NCI-H1417 treated with DMSO at 0.1 percent for 48 hours (cell line): ENCODE measurements around the gene RNASE4.
"Not testable (repeated sequence)": the region's sequence is repeated elsewhere in the genome, so short reads cannot be mapped to it uniquely, and the experiment has no call there.

Experiments
- DNase-seq: peaks from one replicate; lab custom pipeline; 2025; lab: John Stamatoyannopoulos, UW

RNASE4 gene, protein sequence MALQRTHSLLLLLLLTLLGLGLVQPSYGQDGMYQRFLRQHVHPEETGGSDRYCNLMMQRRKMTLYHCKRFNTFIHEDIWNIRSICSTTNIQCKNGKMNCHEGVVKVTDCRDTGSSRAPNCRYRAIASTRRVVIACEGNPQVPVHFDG

DNA sequence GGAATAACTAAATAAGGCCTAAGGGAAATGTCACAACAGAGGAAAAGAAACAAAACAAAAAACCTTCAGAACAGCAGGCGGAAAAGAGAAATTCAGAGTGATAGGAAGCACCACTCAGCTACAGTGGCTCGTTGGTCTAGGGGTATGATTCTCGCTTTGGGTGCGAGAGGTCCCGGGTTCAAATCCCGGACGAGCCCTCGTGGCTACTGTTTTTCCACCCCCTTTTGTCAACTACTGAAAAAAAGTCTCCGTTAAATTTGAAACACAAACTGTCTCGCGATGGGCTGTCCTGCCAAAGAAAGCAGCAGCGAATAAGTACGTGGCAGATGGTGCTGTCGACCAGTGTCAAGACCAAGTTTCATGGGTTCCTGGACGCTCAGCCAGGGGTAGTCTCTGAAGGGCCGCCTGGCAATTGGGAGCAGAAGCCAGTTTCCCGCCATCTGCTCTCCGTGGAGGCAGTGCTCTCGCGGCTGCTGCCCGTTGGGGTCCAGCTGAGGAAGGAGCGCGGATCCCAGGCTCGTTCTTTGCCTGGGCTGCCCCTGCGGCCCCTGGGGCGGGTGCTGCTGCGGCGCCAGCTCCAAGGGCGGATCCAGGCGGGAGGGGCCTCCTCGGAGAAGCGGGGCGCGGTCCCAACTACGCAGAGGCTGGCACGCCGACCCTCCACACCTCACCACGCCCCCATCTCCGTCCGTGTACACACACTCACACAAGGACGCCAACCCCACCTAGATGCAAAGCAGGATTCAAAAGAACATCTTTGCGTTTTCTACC lies at the start of gene RNASE4:
TSS of gene RNASE4 (plus strand) at position 670 of the 771 bp plus-strand sequence. CDS start 14,812 bp downstream, outside the sequence.
- DNase-seq = no peak

DNA sequence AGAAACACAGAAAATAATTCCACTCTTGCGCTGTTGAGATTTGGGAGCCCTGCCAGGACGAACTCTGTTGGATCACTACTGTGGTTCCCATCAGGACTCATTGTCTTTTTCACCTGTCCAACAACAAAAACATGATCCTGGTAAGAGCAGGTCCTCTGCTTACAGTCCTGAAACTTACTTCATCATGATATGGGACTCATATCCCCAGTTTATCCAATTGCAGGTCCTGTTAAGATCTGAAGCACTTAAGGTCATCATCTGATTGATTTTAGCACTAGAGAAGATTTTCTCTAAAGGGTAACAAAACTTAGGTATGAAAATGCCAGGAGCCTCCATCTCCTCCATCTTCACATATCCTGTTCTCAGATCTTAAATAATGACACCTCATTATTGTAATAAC lies 42.8 kb upstream of the RNASE4 start, which contains the start of gene OR6S1:
TSS of gene OR6S1 (minus strand) at position 101 of the 400 bp plus-strand sequence. CDS start at position 101, 0 bp downstream.
- DNase-seq = no peak

DNA sequence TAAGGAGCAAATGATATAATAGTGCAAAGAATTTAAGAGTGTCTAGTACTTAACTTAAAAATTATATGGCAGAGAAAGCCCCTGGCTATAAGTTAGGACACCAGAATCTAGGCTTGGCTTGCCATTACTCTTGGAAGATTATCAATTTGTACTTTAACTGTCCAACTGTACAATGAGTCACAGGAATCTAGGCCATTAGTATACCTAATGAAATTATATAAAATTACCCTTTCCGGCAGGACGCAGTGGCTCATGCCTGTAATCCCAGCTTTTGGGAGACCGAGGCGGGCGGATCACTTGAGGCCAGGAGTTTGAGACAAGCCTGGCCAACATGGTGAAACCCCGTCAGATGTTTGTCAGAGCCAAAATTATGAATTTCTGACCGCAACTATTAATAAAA lies 42.2 kb upstream of the RNASE4 start:
- no peak for DNase-seq

DNA sequence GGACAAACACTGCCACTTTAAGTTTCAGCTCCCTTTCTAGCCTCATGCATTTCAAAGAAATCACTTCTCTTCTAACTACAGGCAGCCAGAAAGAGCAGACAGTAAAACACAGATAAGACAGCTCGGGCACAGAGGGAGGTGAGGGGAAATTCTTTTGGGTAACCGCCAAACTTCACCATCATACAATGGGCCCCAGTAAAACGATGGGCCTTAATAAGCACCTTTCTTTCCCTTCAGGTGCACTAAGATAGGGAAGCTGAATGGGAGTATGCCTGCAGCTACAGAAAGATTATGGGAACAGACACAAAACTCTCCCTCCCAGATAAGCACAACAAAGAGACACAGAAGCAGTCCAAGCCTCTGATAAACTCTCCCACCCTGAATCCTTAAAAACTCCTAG lies 41.6 kb upstream of the RNASE4 start:
- not testable (repeated sequence) for DNase-seq

DNA sequence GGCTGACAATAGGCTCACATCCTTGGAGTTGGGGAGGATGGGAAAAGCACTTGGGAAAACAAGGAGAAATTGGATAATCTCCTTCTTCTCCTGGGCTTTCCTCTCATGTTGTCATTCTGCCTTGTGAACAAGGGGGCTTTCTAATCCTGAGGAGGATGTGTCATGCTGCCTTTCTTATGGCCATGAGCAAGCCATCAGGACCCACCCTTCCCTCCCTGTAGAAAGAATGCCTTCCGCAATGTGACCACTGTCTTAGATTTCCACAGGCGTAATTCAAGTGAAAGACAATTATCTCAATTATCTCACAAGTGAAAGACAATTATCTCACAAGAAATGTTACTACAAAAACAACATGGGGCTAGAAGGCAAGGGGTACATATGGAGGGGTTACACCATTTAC lies 39.8 kb upstream of the RNASE4 start:
- DNase-seq = no peak

DNA sequence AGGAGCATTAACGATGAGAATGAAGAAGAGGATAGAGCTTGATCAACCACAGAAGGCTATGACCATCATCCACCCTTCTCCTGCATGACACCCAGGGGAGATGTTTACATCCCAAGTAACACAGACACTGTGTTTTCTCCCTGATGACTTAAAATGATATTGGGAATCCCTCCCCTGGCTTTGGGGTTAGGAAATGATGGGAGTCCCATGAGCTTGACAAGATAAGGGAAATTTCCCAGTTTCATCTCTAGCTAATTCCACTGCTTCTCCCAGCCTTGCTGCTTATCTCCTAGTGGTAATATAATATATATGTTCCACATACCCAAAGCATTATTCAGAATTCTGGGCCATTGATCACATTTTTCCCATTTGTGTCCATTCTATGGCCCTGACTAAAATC lies 38.9 kb upstream of the RNASE4 start:
- DNase-seq = no peak

DNA sequence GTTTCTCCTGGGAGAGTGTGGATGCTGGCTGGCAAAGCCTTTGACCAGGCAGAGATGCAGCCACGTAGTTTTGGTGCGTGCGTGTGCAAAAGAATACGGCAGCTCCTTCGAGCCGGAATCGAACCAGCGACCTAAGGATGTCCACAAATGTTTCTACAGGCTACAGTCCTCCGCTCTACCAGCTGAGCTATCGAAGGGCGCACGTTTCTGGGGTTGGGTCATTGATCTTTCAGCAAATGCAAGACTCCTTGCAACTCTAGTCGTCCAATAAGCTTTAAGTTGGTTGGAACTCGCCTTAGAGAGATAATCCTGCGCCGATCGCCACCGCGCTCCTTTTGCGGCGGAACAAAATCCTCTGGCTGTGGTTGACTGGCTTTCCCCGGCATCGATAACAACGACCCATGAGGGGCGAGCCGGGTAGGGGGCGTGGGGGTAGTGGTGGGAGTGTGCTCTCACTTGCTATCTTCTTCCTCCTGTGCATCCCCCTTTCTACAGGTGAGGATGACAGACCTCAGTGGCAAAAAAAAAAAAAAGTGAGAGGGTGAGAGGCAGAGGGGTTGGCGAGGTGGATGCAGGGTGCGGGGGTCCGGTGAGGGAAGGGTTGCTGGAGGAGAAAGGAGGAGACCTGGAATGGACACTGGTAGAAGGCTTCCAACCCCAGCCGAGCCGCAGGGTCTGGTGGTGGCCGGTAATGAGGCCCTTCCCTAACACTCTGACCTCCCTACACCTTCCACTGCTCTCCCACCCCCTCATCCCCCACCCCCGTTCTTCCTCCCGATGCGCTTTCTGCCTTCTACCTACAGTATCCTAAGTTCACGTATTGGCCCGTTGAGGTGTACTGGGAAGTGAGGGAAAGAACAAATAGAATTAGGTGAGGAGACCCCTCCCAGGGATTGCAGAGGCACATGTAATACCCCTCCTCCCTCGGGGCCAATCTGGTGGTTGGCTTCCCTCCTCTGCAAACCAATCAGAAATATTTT lies 31.1 kb upstream of the RNASE4 start:
- DNase-seq = no peak

DNA sequence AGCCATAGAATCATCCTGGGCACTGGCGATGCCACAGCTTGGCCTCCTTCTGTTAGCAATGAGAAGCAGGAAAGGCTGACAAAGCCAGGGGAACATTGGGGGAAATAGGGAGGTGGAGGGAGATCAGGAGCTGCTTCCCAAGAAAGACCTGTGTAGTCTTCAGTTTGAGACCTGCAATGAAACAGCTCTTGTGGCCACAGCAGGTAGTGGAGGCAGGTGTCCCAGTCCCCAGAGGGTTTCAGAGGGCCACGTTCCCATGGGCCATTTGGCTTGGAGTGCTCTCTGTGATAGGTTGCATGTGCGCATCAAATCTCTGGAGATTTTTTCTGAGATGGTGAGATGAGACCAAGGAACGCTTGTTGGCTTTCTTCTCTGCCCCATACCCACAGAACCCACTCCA lies 28.5 kb upstream of the RNASE4 start:
- no peak for DNase-seq

DNA sequence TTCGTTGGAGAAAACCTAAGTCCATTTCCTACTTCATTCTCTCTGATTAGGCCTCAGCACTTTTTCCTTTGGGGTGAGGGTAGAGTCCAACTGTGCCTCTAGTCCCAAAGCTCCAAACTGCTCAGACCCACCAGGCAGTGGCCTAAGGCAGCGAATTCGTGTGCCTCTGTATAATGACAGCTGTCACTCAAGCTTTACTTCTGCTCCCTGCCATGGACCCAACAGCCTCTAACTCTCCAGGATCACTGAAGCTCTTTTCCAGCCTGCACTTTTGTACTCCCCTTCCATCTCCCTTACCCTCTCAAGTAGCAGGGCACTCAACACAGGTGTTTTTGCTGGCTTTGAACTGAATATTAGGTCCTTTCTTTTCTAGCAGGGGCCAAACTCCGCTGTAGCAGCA lies 28.1 kb upstream of the RNASE4 start:
- DNase-seq = no peak

DNA sequence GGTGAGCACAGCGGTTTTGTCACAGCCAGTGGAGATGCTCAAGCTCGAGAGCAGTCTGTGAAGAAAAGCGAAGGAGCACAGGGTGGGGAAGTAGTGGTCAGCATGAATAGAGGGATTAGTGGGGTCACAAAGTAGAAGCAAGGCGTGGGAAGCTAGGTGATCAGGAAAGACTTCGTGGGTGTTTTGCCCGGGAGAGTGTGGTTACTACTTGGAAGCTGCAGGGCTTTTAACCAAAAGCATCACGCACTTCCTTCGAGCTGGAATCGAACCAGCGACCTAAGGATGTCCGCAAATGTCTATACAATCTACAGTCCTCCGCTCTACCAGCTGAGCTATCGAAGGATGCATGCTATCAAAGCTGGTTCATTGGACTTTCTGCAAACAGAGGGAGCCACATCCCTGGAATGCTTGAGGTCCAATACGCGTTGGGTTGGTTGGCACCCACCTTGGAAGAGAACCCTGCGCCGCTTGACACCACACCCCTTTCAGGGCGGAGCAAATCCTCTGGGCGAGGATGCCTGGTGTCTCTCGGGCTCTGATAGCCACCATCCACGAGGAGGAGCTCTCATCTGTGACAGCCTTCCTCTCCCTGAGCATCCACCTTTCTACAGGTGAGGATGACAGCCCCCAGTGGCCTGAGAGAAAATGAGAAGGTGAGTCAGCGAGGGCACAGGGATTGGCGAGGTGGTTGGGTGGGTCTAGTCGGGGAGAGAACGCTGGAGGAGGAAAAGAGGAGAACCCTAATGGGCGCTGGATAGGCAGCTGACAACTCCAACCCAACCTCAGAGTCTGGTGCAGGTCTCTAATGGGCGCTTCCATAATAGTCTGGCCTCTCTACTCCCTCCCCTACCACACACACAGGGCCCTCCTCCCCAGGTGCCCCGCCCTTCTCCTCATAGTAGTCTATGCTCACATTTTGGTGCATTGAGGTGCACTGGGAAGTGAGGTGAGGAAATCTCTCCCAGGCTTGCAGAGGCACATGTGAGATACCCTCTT lies 26.8 kb upstream of the RNASE4 start:
- no peak for DNase-seq

DNA sequence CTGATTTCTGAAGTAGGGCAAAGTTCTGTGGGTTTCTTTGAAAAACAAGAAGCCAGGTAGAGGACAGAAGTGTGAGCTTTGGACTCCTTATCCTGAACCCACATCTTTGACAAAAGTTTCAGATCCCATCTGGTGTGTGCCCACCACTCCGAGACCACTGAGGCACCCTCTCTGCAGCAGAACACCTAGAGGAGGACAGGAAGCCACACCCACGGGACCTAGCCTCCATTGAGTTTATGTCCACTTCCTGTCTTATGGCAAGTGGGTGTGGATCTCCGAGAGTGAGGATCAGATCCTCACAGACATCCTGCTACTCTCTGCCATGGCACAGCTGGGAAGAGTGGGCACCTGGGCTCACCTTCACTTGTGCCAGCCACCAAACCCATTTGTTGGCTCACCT lies 26.1 kb upstream of the RNASE4 start:
- no peak for DNase-seq

DNA sequence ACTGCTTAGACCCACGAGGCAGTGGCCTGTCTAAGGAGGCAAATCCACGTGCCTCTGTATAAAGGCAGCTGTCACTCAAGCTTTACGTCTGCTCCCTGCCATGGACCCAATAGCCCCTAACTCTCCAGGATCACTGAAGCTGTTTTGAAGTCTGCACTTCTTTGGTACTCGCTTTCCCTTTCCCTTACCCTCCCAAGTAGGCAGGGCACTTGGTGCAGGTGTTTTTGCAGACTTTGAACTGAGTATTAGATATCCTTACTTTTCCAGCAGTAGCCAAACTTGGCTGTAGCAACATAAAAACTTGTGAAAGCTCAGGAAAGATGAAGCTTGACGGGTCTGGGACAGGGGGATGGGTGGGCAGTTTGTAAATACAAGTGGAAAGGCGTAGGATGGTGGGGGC lies 25.0 kb upstream of the RNASE4 start:
- no peak for DNase-seq

DNA sequence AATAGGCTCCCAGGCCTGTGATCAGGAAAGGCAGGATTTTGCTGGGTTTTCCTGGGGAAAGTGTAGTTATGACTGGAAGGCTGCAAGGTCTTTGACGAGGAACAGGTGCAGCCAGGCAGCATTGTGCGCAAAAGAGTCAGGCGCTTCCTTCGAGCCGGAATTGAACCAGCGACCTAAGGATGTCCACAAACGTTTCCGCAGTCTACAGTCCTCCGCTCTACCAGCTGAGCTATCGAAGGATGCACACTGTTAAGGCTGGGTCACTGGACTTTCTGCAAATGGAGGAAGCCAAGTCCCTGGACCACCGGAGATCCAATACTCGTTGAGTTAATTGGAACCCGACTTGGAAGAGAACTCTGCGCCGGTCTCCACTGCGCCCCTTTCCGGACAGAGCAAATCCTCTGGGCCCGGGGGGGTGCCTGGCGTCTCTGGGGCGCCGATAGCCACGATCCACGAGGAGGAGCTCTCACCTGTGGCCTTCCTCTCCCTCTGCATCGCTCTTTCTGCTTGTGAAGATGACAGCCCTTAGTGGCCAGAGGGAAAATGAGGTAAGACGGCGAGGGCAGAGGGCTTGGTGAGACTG lies 24.5 kb upstream of the RNASE4 start:
- no peak for DNase-seq

DNA sequence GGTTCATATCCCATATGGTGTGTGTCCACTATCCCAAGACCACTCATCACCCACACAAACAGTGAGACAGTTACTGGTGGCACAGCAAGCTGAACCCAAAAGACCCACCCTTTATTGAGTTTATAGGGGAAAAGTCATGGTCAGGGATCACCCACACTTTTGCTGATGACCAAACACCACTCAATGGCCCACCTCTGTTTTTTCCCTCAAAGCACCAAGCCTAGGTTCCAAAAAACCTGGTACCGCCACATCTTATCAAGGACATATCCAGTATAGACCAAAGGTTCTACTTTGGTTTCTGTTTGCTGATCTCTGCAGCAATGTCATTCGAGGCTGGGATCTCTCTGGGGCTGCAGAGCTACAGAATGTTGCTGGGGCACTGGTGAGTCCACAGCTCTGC lies 23.2 kb upstream of the RNASE4 start:
- no peak for DNase-seq

DNA sequence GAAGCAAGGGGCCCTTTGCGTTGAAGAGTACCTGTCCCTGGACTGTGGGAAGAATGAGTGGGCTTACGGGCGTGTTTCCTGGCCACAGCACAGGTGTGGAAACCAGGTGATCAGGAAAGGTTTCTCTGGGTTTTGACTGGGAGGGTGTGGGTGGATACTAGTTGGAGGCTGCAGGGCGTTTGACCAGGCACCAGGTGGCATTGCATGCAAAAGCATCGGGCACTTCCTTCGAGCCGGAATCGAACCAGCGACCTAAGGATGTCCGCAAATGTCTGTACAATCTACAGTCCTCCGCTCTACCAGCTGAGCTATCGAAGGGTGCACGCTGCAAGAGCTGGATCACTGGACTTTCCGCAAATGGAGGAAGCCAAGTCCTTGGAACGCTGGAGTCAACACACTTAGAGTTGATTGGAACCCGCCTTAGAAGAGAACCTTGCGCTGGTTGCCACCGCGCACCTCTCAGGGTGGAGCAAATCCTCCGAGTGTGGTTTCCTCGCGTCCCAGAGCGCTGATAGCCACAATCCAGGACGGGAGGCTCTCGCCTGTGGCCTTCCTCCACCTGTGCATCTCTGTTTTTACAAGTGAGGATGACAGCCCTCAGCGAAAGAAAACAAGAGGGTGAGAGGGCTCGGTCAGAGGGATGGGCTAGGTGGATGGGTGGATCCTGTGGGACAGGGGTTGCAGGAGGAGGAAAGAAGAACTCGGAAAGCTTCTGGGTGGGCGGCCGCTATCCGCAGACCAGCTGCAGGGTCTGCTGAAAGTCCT lies 21.2 kb upstream of the RNASE4 start:
- no peak for DNase-seq

DNA sequence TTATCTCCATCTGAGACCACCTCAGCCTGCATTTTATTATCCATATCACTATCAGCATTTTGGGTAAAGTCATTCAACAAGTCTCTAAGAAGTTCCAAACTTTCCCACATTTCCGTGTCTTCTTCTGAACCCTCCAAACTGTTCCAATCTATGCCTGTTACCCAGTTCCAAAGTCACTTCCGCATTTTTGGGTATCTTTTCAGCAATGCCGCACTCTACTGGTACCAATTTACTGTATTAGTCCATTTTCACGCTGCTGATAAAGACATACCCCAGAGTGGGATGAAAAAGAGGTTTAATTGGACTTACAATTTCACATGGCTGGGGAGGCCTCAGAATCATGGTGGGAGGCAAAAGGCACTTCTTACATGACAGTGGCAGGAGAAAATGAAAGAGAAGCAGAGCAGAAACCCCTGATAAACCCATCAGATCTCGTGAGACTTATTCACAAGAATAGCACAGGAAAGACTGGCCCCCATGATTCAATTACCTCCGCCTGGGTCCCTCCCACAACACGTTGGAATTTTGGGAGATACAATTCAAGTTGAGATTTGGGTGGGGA lies 17.9 kb upstream of the RNASE4 start:
- DNase-seq = not testable (repeated sequence)

DNA sequence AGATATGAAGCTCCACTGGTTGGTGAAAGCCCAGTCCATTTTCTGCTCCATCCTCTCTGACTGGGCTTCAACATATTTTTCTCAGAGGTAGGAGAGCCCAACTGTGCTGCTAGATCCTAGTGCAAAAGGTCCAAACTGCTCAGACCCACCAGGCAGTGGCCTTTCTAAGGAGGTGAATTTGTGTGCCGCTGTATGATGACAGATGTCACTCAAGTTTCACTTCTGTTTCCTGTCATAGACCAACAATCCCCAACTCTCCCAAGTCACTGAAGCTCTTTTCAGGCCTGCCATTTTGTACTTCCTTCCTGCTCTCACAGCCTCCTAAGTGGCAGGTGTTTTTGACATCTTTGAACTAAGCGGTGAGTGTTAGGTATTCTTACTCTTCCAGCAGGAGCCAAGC lies 16.4 kb upstream of the RNASE4 start:
- no peak for DNase-seq

DNA sequence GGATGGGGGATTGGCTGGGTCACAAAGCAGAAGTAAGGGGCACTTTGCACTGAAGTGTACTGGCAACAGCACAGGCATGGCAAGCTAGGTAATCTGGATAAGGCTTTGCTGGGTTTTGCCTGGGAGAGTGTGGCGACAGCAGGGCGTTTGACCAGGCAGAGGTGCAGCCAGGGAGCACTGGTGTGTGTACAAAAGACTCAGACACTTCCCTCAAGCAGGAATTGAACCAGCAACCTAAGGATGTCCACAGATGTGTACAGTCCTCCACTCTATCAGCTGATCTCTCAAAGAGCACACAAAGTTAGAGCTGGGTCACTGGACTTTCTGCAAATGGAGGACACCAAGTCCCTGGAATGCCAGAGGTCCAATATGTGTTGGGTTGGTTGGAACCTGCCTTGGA lies 15.4 kb upstream of the RNASE4 start:
- DNase-seq = no peak

DNA sequence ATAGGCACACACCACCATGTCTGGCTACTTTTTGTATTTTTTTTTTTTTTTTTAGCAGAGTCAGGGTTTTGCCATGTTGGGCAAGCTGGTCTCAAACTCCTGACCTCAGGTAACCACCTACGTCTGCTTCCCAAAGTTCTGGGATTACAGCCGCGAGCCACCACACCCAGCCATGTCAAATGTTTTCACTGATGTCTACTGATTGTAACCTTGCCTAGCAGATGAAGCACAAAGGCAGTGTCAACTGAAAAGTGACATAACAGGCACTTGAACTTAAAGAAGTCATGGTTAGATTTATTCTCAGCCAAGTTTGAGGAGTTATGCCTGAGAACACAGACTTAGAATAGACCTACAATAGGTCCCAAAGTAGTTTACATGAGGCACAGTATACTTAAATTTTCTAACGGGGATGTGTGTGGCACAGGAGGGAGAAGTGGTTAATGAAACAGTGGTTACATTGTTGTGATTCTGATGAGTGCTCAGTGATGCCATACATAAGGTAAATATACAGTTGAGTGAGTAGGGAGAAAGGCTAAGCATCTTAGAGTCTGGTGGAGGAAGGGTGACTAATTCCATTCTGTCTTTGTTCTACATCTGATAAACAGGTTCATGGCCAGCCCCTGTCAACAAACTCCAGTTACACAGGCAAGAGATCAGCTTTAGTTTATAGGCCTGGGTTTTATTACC lies 12.6 kb upstream of the RNASE4 start:
- DNase-seq = no peak
